CD4-positive, alpha-beta T cell treated with Interleukin-15 for 4 hours (primary cell): Measurements from ENCODE around the gene ARHGEF12.

ENCODE experiments used
- DNase-seq: peaks from one replicate; pipeline ENCODE4 v3.0.0-alpha.2; 2020; ENCODE audit warnings: low spot score

ARHGEF12 gene, protein sequence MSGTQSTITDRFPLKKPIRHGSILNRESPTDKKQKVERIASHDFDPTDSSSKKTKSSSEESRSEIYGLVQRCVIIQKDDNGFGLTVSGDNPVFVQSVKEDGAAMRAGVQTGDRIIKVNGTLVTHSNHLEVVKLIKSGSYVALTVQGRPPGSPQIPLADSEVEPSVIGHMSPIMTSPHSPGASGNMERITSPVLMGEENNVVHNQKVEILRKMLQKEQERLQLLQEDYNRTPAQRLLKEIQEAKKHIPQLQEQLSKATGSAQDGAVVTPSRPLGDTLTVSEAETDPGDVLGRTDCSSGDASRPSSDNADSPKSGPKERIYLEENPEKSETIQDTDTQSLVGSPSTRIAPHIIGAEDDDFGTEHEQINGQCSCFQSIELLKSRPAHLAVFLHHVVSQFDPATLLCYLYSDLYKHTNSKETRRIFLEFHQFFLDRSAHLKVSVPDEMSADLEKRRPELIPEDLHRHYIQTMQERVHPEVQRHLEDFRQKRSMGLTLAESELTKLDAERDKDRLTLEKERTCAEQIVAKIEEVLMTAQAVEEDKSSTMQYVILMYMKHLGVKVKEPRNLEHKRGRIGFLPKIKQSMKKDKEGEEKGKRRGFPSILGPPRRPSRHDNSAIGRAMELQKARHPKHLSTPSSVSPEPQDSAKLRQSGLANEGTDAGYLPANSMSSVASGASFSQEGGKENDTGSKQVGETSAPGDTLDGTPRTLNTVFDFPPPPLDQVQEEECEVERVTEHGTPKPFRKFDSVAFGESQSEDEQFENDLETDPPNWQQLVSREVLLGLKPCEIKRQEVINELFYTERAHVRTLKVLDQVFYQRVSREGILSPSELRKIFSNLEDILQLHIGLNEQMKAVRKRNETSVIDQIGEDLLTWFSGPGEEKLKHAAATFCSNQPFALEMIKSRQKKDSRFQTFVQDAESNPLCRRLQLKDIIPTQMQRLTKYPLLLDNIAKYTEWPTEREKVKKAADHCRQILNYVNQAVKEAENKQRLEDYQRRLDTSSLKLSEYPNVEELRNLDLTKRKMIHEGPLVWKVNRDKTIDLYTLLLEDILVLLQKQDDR (N-terminal part only)

DNA sequence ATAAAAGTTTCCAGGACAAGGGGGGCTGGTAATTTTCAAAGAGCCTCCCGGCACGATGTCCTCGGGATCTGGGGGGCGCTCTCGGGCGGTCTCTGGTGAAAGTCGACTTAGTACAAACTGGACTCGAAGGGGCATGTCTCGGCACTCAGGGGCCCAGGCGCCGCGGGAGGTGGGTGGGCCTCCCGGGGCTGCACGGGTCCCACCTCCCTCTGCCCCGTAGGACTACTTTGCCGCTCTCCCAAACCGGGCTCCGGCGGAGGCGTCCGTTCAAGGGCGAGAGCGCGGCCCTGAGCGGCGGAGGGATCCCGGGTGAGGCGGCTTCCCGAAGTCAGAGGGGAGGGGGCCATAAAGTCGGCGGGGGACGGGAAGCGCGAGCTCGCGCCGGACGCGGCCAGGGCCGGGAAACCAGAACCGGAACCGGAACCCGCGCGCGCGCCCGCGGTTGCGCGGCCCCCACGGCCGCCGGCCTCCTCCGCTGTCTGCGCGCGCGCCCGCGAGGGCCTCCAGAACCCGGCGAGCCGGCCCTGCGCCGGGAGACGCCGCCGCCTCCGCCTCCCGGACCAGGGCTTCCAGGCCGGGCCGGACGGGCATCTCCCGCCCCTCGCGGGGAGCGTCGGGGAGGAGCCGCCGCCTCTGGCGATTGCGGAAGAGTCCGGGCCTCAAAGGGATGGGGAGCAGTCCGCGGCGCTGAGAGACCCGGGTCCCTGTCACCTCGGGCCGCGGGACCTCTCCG lies at the start of gene ARHGEF12:
Gene ARHGEF12 (plus strand): TSS at position 506 of the 733 bp plus-strand sequence. CDS start 831 bp downstream, outside the sequence.
- DNase-seq: peak; percentile 74

DNA sequence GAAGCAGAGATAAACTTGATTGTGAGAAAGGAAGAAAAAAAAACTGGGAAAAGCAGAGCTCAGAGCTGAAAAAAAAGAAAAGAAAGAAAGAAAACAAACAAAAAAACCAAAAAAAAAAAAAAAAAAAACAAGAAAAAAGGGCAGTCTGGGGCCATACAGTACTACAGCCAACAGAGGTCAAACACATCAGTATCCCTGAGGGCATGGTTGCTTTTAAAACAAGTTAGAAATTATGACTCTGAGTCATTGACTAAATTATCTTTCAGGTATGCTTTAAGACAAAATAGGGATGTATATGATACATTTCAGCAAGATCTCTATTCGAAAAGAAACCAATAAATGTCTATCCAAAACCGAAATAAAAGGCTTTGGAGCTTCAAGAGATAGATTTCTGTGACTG lies 48.2 kb upstream of the ARHGEF12 start:
- DNase-seq: no peak

DNA sequence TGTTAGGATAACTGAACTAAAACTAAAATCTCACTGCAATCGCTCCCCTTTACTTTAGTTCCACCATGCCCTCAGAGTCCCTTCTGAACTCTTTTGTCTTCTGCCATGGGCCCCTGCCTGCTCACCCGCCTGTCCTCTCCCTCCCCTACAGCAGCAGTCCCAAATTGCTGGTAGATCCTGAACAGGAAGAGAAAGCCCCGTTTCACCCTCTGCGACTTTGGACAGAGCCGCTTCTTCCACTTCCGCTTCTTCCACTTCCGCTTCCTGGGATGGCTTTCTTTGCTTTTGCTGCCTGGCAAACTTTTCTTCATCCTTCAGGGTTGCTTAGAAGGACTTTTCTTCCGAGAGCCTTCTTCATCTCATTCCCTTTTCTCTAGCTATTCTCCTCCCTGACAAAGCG lies 46.8 kb upstream of the ARHGEF12 start:
- DNase-seq: no peak

DNA sequence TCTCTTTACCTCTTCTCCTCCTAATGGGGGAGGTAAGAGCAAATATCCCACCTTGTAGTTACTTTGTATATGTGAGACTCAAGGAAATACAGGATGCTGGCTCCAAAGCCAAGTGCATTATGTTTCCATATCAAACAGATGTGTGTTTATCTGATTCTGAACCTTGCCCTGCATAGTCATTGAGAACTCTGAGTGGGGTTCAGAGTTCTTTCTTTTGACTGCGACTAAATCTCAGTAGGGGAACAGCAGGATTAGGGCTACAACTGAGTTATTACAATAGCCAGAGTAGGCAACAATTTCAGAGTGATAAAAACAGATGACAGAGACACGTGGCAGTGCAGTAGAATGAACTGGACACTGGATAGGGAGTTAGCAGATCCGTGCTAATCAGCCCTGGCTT lies 45.3 kb upstream of the ARHGEF12 start:
- no peak for DNase-seq

DNA sequence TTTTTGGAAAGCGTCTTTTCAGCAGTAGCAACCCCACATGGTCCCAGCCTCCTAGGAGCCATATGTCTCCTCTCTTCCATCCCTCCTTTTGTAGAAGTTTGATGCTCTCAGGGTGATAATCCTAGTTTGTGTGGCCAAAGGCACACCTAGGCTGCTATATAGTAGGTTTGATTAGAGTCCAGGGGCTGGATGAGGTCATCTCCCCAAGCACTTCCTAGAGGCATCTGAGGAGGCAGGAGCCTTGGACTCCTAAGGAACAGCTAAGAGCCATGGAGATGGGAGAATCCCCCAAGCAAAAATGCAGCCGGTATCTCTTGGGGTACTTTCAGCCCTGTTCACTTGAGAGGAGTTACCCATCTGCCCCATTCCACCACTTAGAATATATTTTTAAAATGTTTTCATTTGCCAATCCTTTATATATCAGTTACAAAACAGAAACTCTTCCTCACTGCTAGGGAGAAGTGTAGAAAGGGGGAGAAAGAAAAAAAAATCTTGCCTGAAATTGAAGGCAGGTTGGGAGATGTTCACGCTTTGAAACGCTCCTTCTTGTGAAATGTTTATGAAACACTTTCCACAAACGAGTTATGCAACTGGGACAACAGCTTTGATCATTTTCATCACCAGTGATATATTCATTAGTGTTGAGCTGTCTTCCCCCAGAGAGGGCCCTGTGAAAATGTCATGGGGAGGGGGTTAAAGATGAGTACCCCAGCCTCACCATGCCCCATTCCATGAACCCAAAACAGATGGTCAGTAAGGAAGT lies 43.0 kb upstream of the ARHGEF12 start:
- no peak for DNase-seq

DNA sequence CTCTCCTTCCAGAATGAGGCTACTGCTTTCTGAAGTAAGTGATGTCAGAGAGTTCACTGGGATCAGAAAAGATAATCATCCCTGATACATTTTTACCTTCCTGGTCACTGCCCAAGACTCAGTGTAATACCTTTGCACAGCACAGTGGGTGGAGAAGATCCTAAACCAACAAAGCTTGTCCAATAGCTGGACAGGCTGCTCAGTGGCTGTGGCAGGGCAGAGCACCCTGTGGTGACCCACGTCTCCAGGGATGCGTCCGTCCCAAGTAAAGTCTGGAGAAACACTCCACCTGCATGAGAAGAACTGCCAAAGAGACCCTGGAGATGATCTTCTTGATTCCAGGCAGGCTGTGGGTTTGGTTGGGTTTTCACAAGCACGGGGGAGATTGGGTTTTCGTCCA lies 42.1 kb upstream of the ARHGEF12 start:
- no peak for DNase-seq

DNA sequence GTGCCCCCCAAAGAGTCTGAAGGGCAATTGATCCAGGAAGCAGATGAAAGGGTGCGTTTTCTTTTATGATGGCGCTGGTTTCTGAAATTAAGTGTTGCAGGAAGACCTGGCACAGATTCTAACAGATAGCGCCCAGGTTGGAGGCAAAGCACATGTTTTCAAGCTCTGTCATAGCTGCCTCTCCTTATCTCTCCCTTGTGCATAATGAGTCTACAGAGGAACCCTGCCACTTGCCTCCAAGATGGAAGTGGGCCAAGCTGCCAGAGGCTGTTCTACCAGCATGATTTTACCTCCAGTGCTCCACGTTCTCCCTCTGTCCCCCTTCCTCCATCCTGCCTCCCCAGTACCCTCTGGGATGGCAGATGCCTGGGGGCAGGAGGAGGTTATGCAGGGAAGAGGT lies 41.1 kb upstream of the ARHGEF12 start:
- DNase-seq: no peak

DNA sequence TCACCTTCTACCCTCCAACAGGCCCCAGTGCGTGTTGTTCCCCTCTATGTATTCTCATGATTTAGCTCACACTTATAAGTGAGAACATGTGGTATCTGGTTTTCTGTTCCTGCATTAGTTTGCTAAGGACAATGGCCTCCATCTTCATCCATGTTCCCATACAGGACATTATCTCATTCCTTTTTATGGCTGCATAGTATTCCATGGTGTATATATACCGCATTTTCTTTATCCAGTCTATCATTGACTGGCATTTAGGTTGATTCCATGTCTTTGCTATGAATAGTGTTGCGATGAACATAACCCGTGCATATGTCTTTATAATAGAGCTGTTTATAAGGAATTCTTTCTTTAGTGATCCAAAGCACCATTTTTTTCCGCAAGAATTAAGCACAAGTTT lies 39.7 kb upstream of the ARHGEF12 start:
- no peak for DNase-seq

DNA sequence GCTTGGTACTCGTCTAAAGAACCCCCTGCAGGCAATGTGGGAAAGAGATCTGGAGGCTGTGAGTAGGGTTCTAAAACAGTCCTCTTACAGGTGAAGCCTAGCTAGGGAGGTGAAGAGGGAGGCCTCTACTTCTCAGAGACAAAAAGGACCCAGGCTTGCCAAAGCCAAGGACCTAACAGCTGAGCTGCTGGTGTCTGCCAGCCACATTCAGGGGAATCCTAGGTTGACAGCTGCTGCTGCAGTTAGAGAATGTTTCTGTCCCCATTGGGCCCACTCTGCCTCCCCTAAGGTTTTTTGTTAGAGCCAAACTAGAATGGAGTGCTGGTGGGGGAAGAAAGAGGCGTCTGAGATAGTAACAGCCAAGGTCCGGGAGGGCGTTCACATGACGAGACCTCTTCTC lies 37.8 kb upstream of the ARHGEF12 start:
- no peak for DNase-seq

DNA sequence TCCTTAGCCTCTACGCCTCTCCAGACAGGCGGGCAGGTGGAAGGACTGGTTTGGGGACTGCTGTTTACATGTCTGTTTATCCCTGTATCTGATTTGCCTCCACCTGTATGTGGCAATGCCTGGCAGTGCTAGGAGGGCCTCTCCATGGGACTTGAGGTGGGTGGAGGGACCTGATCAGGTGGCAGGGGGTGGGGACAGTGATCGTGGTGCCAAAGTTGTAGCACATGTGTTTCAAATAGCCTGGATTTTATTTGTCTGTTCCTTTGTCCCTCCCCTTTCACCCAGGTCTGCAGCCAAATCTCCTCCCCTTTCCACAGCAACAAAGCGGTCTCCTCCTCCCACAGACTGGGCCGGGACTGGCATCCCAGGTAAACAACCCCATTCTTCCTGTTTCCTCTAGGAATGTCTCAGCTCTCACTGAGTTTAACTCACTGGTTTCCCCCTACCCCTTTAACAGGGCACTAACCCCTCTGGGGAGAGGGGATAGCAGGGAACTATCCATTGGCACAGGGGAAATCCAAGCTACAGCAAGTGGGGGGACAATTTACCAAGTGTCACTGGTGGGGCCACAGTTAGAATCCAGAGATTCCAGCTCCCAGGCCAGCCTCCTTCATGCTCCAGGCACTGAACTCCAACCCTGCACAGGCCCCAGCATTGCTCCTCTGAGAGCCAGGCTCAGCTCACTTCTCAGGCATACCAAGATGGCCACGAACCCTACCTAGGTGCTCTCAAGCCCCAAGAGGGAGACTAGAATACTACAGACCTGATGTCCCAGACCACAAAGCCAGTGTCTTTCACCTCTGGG lies 34.0 kb upstream of the ARHGEF12 start:
- DNase-seq: no peak

DNA sequence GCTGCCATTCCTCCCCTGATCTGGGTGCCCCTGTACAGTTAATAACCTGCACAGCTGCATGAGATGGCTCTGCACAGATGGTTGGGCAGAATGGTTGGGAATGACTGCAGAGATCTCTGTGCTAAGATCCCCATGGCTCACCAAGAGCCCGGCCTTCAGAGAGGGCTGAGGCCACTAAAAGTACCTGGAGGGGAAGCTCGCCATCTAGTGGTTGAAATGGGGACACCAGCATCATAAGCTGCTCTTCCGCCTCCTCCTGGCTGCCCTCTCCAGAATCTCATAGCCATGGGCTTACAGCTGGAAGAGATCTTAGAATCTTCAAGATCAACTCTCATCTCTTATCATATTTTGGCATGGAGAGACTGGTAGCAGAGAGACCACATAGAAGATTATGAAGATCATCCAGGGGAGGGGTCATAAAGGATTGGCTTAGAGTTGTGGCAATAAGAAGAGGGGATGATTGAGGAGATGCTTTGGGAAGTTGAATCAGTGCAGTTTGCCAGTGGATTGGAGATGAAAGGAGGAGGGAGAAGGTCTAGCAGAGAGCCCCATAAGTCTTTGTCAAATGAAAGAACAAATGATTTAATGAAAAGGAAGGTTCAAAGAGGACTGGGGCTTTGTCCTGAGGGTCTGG lies 33.1 kb upstream of the ARHGEF12 start:
- DNase-seq: peak; percentile 55

DNA sequence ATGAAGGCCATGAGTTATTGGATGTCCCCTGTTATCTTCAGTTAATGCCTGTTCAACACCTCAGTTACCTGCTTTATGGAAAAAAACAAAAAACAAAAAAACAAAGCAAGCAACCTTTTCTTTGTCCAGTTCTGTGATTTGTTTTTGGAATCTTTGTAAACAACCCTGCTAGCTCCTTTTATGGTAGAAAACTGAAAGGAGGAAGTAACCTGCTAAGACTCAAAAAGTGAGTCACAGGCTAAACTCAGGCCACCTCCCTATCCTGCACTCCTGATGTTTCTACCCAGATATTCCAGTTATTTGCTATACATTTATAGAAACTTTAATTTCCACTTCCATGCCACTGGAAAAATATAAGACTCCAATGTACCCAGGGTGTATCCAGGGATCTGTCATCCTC lies 31.7 kb upstream of the ARHGEF12 start:
- no peak for DNase-seq

DNA sequence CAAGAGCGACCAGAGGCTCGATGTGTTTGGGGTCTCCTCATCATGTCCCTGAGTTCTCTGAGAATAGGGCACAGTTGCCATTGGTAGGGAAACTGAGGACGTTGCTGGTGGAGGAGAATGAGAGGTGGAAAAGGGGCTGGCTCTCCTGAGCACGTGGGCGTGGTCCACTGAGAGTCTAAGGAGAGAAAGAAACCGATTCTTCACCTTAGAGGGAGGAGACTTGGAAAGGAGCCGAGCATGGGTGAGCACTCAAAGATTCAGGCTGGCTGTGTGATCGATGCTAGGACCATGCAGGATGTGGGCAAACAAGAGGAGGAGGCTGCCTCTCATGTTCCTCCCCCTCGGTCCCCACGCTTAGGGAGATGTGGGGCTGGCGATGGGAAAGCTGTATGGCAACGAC lies 30.9 kb upstream of the ARHGEF12 start:
- DNase-seq: no peak

DNA sequence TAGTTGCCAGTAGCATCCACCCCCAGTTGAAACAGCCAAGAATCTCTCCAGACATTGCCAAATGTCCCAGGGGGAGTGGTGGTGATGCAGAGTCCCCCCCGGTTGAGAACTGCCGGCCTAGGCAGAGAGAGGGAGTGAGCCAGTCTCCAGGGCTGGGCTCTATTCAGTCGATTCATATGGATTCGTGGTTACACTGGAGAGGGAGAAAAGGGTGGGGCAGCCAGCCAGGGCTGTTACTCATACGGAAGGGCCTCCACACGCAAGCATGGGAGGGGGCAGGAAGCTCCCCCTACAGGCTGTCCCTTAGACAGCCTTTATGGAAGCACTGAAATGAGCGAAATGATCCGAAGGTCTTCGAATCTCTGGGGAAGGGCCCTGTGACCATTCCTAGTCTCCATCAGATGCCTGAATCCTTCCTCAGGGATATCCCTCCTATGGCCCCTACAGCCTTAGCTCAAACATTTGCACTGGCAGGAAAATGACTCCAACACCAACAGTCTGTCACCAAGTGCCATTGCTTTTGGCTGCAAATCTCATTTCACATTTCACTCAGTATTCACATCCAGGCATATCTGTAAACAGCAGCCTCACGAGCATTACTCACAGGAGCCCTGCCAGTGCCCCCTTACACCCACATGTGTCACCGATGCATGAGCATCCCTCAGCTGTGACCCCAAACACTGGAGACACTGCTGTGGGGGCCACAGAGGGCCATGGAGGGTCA lies 29.5 kb upstream of the ARHGEF12 start:
- DNase-seq: no peak

DNA sequence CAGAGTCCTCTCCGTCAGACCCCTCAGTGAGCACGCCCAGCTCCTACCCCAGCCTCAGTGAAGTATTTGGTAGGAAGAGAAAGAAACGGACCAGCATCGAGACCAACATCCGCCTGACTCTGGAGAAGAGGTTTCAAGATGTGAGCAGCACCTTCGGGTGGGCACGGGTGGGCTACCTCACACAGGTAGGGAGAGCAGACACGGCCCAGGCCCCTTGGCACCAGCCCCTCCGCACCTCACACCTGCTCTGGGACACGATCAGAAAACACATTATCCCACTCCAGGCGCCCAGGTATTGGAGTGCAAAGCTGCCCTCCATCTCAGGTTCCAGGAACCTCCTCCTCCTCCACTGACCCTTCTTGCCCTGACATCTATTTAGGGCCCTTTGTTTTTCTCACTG lies 28.7 kb upstream of the ARHGEF12 start:
- no peak for DNase-seq

DNA sequence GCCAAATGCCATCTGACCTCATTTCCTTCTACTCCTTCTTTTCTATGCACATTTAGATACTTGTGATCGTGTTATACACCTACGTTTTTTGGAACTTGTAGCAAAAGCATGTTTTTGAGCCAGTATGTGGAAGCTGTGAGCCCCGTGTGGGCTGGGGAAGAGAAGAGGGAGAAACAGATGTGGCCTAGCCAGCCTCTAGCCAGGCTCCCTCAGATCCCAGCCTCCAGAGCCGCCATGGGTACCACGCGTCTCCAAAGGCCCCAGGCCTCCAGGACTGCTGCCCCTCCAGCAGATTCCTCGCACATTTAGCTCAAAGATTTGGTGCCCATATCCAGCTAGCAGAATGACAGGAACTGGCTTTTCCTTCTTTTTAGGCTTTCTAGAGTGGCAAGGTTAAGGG lies 28.1 kb upstream of the ARHGEF12 start:
- no peak for DNase-seq

DNA sequence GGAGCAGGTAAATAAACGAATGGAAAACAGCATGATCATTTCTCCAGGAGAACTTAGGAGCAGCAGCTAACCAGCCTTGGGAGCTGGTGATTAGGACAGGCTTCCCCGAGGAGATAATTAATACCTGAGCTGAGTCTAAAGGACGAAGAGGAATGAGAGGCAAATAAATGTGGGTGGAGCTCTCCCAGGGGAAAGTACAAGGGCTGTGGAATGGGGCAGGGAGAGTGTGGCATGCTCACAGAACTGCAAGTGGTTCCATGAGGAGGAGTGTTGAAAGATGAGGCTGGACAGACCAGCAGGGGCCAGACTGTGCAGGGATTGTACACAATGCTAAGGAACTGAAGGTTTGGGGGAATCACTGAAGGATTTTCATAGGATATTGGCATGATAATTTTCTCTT lies 25.3 kb upstream of the ARHGEF12 start:
- no peak for DNase-seq

DNA sequence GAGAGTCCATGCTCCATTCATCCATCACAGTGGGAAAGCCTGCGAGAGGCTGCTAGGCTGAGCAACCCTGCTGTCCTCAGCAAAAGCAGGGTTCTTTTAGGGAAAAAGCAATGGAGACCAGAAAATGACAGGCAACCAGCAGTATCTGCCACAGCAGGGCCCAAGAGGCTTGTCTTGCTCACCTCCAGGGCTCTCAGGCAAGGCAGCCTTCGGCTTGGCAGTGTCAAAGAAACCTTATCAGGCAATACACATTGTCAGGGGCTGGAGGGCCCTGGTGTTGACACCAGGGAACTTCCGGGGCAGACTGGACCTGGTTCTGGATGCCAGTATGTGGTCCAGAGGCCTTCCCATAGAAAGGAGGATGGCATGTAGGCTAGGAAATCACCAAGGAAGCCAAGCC lies 21.4 kb upstream of the ARHGEF12 start:
- no peak for DNase-seq
